Endodermal cell (in vitro differentiated cells): ENCODE data around the gene MBD3L5. TPM values are rescaled to one million over a fixed set of nuclear protein-coding genes. Genes with fewer than 3 reads are reported as not detected.

Experiments used
- DNase-seq: peaks from one replicate; pipeline ENCODE4 v3.0.0-alpha.2; 2017
- H3K27ac ChIP-seq: 2 replicates; pipeline ENCODE4 v1.5.1; 2013; ENCODE audit warnings: mild to moderate bottlenecking, low read depth, low read length, moderate library complexity
- H3K27me3 ChIP-seq: 2 replicates; pipeline ENCODE4 v1.6.1; 2013; ENCODE audit warnings: mild to moderate bottlenecking, low read length, moderate library complexity; ENCODE audit not compliant: insufficient read depth, control insufficient read depth, poor library complexity, severe bottlenecking
- H3K36me3 ChIP-seq: 2 replicates; pipeline ENCODE4 v1.7.0; 2013; ENCODE audit warnings: mild to moderate bottlenecking, low read length, moderate library complexity; ENCODE audit not compliant: control insufficient read depth, insufficient read depth
- H3K4me1 ChIP-seq: one replicate; pipeline ENCODE4 v1.7.0; 2013; ENCODE audit warnings: low read length; ENCODE audit not compliant: control insufficient read depth, insufficient read depth
- H3K4me3 ChIP-seq: 2 replicates; pipeline ENCODE4 v1.5.1; 2013; ENCODE audit warnings: mild to moderate bottlenecking, low read length, moderate library complexity
- H3K9ac ChIP-seq: 2 replicates; pipeline ENCODE4 v1.6.1; 2013; ENCODE audit warnings: mild to moderate bottlenecking, low read length, moderate library complexity; ENCODE audit not compliant: poor library complexity, severe bottlenecking; ENCODE audit errors: extremely low read depth
- H3K9me3 ChIP-seq: 2 replicates; pipeline ENCODE4 v1.6.1; 2013; ENCODE audit warnings: mild to moderate bottlenecking, low read length, moderate library complexity; ENCODE audit not compliant: control insufficient read depth
- H3K27ac Mint-ChIP-seq: 2 replicates; pipeline ENCODE4 v1.8.0; 2020; ENCODE audit warnings: mixed read lengths
- H3K27me3 Mint-ChIP-seq: 2 replicates; pipeline ENCODE4 v1.8.0; 2021; ENCODE audit warnings: mild to moderate bottlenecking, mixed read lengths; ENCODE audit not compliant: insufficient read depth
- H3K36me3 Mint-ChIP-seq: 2 replicates; pipeline ENCODE4 v1.8.0; 2020; ENCODE audit warnings: low read depth, mixed read lengths
- H3K4me1 Mint-ChIP-seq: 2 replicates; pipeline ENCODE4 v1.8.0; 2020; ENCODE audit warnings: mixed read lengths
- H3K4me3 Mint-ChIP-seq: 2 replicates; pipeline ENCODE4 v1.8.0; 2020; ENCODE audit warnings: mild to moderate bottlenecking, moderate library complexity, mixed read lengths
- H3K9me3 Mint-ChIP-seq: 2 replicates; pipeline ENCODE4 v1.8.0; 2020; ENCODE audit warnings: mild to moderate bottlenecking, mixed read lengths
- CTCF ChIP-seq: fragments of 200-600 bp; sonication (generic); conservative IDR thresholded peaks from 2 replicates; pipeline ENCODE4 v1.5.0; 2021; ENCODE audit warnings: antibody characterized with exemption, mild to moderate bottlenecking
- WGBS, 2 experiments: methylation state at CpG; one replicate each; pipeline versions ENCODE4 v1.1.5 to v1.1.7; 2013; ENCODE audit warnings: missing lambda C conversion rate in 2 of 2, mixed read lengths in 1 of 2; ENCODE audit not compliant: insufficient coverage in 1 of 2, insufficient read length in 1 of 2; 5-methylcytosine and 5-hydroxymethylcytosine counted together
- total RNA-seq, 2 donors: library from RNA; stranded (reverse); fragmentation: NEBNext Ultra II Directional in 1 of 2; extraction: Animal tissue kit (Norgen Biotek cat#: 25700) in 1 of 2; gene quantifications; 2 replicates in 1 of 2; 3 replicates in 1 of 2; pipeline ENCODE4 v1.2.1, GENCODE V29; 2021

The MBD3L5 gene
- total RNA-seq, 2 donors from 2014 or later = not detected

- Histone ChIP-seq H3K4me1 (no peaks in the 10 kb centered on the region), H3K36me3 (no peaks in the 10 kb centered on the region), H3K9me3 (peaks cover 43% of the 10 kb centered on the region), H3K27me3 (no peaks in the 10 kb centered on the region), H3K27ac (no peak overlapping the region), H3K4me3 (no peak overlapping the region), H3K9ac (no peak overlapping the region)
- peak; percentile 78 for TF ChIP-seq CTCF
- no peaks in the 10 kb centered on the region for H3K36me3 Mint-ChIP-seq
- H3K9me3 Mint-ChIP-seq = peaks cover 85% of the 10 kb centered on the region
- H3K4me3 Mint-ChIP-seq = no peak overlapping the region
- H3K4me1 Mint-ChIP-seq = no peaks in the 10 kb centered on the region
- peak; percentile 48 for DNase-seq
- no peak overlapping the region for H3K27ac Mint-ChIP-seq
- 84 to 90% methylated on average over 9 to 17 of the region's 18 CpGs for WGBS, 2 experiments
- H3K27me3 Mint-ChIP-seq = no peaks in the 10 kb centered on the region
Measured at GRCh38 chr19:7004313-7004931, 26.0 kb upstream of the MBD3L5 start.

GRCh38 chr19:7006135-7006704 is 24.2 kb upstream of the MBD3L5 start:
- H3K27ac Mint-ChIP-seq = no peak overlapping the region
- H3K27ac ChIP-seq = no peak overlapping the region
- WGBS, 2 experiments = 60 to 67% methylated on average over 11 of the region's 11 CpGs
- H3K4me1 Mint-ChIP-seq = no peaks in the 10 kb centered on the region
- no peaks in the 10 kb centered on the region for H3K36me3 Mint-ChIP-seq
- no peaks in the 10 kb centered on the region for H3K4me1 ChIP-seq
- peaks cover 80% of the 10 kb centered on the region for H3K9me3 Mint-ChIP-seq
- no peak overlapping the region for H3K4me3 Mint-ChIP-seq
- H3K9me3 ChIP-seq = peaks cover 31% of the 10 kb centered on the region
- H3K4me3 ChIP-seq = no peak overlapping the region
- H3K9ac ChIP-seq = no peak overlapping the region
- TF ChIP-seq CTCF = no peak
- H3K27me3 Mint-ChIP-seq = no peaks in the 10 kb centered on the region
- no peak for DNase-seq
- no peaks in the 10 kb centered on the region for H3K27me3 ChIP-seq
- H3K36me3 ChIP-seq = no peaks in the 10 kb centered on the region

- no peak overlapping the region for H3K4me3 ChIP-seq
- H3K36me3 ChIP-seq = no peaks in the 10 kb centered on the region
- no peak for TF ChIP-seq CTCF
- Mint-ChIP-seq H3K27me3 (peaks cover 2% of the 10 kb centered on the region), H3K27ac (no peak overlapping the region), H3K36me3 (no peaks in the 10 kb centered on the region), H3K9me3 (peaks cover 84% of the 10 kb centered on the region), H3K4me3 (no peak overlapping the region), H3K4me1 (no peaks in the 10 kb centered on the region)
- H3K27ac ChIP-seq = no peak overlapping the region
- DNase-seq = no peak
- H3K4me1 ChIP-seq = no peaks in the 10 kb centered on the region
- WGBS, 2 experiments = 64 to 65% methylated on average over 2 to 4 of the region's 4 CpGs
- H3K9ac ChIP-seq = no peak overlapping the region
- H3K27me3 ChIP-seq = no peaks in the 10 kb centered on the region
- peaks cover 35% of the 10 kb centered on the region for H3K9me3 ChIP-seq
Measured at GRCh38 chr19:7007859-7008258, 22.5 kb upstream of the MBD3L5 start.
